Measurements from ENCODE around the gene USP32. TPM values are rescaled to one million over a fixed set of nuclear protein-coding genes. Genes with fewer than 3 reads are reported as not detected.

The USP32 gene
- total RNA-seq, 2 donors from 2014 or later, result 41.1 to 50.1 TPM

GRCh38 chr17:60167065-60167741, 224.7 kb downstream of the USP32 start:
- intact Hi-C loops (cut with DNase I), result no loop called here
- DNase-seq (ENCODE audit: low spot score), result peak; percentile 78

GRCh38 chr17:60165971-60166370, 226.0 kb downstream of the USP32 start:
- DNase-seq (ENCODE audit: low spot score), result no peak
- intact Hi-C loops (cut with DNase I), result no loop called here

DNA sequence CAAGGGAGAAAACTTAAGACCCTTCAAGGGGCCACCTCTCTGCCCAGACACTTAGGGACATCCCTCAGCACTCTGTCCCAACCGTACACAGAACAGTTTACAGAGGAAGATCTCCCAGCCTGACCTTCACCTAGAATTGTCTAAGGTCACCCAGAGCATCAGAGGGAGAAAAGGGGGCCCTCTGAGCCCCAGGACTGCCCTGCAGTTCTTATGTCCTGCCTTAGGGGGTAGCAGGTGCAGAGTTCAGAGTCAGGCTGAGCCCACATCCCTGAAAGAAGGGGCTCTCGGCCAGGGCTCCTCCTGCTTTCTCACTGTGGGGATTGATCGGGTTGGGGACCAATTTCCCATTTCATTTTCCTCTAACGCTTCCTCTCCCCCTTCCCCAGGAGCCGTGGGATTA, 226.7 kb downstream of the USP32 start:
- intact Hi-C loops (cut with DNase I), result no loop called here
- no peak for DNase-seq (ENCODE audit: low spot score)

DNA sequence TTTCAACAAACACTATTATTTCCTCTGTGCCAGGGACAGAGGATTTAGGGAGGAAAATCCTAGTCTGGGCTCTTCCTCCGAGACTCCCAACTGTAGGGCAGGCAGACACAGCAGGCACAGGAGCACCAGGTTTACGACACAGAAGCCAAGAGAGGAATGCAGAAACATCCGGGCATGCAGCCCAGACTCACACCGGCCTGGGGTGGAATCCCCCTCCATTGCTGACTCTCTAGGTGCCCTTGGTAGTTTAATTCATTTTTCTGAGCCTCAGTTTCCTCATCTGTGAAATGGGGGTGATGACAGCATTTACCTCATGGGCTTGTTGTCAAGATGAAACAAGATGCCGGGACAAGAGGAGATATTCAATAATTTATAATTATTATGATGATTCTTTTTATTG, 227.2 kb downstream of the USP32 start:
- intact Hi-C loops (cut with DNase I), result no loop called here
- DNase-seq (ENCODE audit: low spot score), result no peak

GRCh38 chr17:60164164-60164563, 227.8 kb downstream of the USP32 start:
- intact Hi-C loops (cut with DNase I), result no loop called here
- DNase-seq (ENCODE audit: low spot score), result no peak

GRCh38 chr17:60163108-60163784, 228.7 kb downstream of the USP32 start:
- intact Hi-C loops (cut with DNase I), result no loop called here
- DNase-seq (ENCODE audit: low spot score), result no peak

DNA sequence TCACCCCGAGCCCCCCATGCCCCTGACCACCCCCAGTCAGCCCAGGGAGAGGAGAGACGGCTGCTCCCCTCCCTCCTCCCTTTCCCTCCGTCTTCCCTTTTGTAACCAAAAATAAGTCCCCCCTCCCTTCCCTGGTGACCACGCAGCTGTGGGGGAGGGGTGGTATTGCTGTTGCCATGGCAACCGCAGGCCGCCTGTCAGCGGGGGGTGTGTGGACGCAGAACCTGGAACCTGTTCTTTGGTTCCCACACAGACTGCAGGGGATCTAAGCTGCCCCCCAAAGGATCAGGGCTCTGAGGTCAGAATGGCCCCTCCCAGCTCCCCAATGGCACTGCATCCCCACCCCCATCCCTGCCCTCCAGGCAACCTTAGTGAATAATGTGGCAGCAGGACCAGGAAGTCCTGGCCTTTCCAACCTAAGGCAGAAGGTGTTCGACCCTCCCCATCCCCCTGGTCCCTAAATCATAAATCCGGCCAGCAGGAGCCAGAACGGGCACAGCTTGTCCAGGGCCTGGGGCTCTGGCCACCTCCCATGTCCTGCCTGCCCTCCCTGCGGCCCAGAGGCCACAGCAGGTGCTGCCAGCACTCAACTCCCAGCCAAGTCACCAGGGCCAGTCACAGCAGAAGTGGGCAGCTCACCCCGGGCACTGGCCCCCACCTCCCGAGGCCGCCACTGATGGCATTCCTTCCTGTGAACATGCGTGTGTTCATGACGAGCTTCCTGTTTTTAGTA, 230.2 kb downstream of the USP32 start:
- peak; percentile 90 for DNase-seq (ENCODE audit: low spot score)
- intact Hi-C loops (cut with DNase I), result no loop called here

- peak; percentile 58 for DNase-seq (ENCODE audit: low spot score)
- intact Hi-C loops (cut with DNase I), result no loop called here
Measured at GRCh38 chr17:60160829-60161501, 231.0 kb downstream of the USP32 start.

- DNase-seq (ENCODE audit: low spot score), result no peak
- intact Hi-C loops (cut with DNase I), result no loop called here
Measured at GRCh38 chr17:60159479-60159866, 232.5 kb downstream of the USP32 start.

DNA sequence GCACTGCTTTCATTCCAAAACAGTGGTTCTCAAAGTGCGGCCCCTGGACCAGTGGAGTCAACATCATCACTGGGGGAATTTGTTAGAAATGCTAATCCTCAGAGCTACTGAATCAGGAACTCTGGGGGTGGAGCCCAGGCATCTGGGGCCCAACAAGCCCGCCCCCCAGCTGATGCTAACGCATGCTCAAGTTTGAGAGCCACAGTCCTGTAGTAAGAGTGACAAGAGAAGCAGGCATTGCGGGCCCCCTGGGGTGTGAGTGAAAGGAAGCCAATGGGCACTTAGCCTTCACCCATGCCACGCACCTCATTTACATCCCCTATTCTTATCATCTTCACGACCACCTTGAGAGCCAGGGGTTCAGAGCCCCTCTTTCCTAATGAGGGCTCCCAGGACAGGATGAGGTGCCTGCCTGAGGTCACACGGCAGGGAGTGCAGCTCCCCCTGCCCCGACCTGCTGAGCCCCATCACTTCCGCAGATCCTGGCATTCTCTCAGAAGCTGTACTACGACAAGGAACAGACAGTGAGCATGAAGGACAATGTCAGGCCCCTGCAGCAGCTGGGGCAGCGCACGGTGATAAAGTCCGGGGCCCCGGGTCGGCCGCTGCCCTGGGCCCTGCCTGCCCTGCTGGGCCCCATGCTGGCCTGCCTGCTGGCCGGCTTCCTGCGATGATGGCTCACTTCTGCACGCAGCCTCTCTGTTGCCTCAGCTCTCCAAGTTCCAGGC, 233.0 kb downstream of the USP32 start:
- intact Hi-C loops (cut with DNase I), result no loop called here
- DNase-seq (ENCODE audit: low spot score), result peak; percentile 63

- intact Hi-C loops (cut with DNase I), result no loop called here
- DNase-seq (ENCODE audit: low spot score), result peak; percentile 66
Measured at GRCh38 chr17:60157487-60158040, 234.4 kb downstream of the USP32 start.

DNA sequence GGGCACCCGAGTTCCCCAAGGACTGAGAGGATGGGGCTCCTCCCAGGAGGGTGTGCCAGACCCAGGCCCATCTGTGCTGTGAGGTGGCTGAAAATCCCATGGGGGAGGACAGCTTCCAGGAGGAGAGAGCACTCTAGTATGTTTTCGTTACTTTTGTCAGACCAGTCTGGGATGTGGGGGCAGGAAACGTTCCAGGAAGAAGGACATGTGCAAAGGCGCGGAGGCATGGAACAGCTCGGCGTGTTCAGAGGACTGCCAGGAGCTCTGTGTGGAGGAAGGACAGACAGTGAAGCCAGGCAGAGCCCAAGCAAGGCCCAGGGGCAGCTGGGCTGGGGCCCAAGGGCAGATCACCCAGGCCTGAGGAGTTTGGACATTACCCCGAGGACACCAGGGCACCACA, 235.2 kb downstream of the USP32 start:
- intact Hi-C loops (cut with DNase I), result no loop called here
- peak; percentile 32 for DNase-seq (ENCODE audit: low spot score)

- intact Hi-C loops (cut with DNase I), result no loop called here
- DNase-seq (ENCODE audit: low spot score), result peak; percentile 51
Measured at GRCh38 chr17:60155815-60156214, 236.1 kb downstream of the USP32 start.

DNA sequence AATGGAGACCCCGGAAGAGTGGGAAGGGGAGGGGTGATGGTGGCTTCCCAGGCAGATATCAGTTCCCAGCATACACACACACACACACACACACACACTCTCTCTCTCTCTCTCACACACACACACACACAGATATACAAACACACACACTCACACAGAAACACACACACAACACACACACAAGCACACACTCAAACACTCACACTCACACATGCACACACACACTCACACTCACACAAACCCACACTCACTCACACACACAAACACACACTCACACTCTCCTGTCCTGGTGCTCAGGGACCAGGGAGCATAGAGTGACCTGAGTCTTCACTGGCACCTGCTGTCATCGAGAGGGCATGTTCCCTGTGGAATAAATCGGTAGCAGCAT, 236.5 kb downstream of the USP32 start:
- intact Hi-C loops (cut with DNase I), result no loop called here
- no peak for DNase-seq (ENCODE audit: low spot score)

GRCh38 chr17:60154616-60155426, 237.1 kb downstream of the USP32 start:
- intact Hi-C loops (cut with DNase I), result no loop called here
- DNase-seq (ENCODE audit: low spot score), result peak; percentile 81

- intact Hi-C loops (cut with DNase I), result no loop called here
- DNase-seq (ENCODE audit: low spot score), result peak; percentile 69
Measured at GRCh38 chr17:60153606-60154390, 238.1 kb downstream of the USP32 start.

GRCh38 chr17:60151355-60151754, 240.6 kb downstream of the USP32 start:
- intact Hi-C loops (cut with DNase I), result no loop called here
- DNase-seq (ENCODE audit: low spot score), result no peak
